Neural cell (in vitro differentiated cells): ENCODE data around the gene ADSS2. TPM values are rescaled to one million over a fixed set of nuclear protein-coding genes. Genes with fewer than 3 reads are reported as not detected.

Source experiments
- H2AFZ ChIP-seq: fragments of 200-600, 300-800 bp; sonication (generic), shearing (Covaris generic); 2 replicates; pipeline ENCODE4 v1.6.0; 2014; ENCODE audit warnings: low read depth, mild to moderate bottlenecking, antibody characterized with exemption, low read length, moderate library complexity
- H3F3A ChIP-seq: fragments of 200-600 bp; shearing (Covaris generic); 2 replicates; pipeline ENCODE4 v1.6.1; 2016; ENCODE audit warnings: mild to moderate bottlenecking, moderate library complexity, mixed read lengths, antibody characterized with exemption, low read length; ENCODE audit not compliant: insufficient read depth, poor library complexity, severe bottlenecking
- H3K27ac ChIP-seq: fragments of 200-600, 300-800 bp; sonication (generic), shearing (Covaris generic); 2 replicates; pipeline ENCODE4 v1.5.1; 2014; ENCODE audit warnings: mild to moderate bottlenecking, low read length, moderate library complexity
- H3K27me3 ChIP-seq: fragments of 300-800, 200-600 bp; sonication (generic), shearing (Covaris generic); 2 replicates; pipeline ENCODE4 v1.6.0; 2014; ENCODE audit warnings: mild to moderate bottlenecking, low read depth, low read length, moderate library complexity; ENCODE audit not compliant: insufficient read depth
- H3K36me3 ChIP-seq: fragments of 300-800, 200-600 bp; sonication (generic), shearing (Covaris generic); 2 replicates; pipeline ENCODE4 v1.5.1; 2014; ENCODE audit warnings: mild to moderate bottlenecking, antibody characterized with exemption, low read length, moderate library complexity; ENCODE audit not compliant: insufficient read depth
- H3K4me2 ChIP-seq: fragments of 300-800, 200-600 bp; sonication (generic), shearing (Covaris generic); 2 replicates; pipeline ENCODE4 v1.6.0; 2014; ENCODE audit warnings: mild to moderate bottlenecking, low read length
- H3K4me3 ChIP-seq: fragments of 300-800, 200-600 bp; sonication (generic), shearing (Covaris generic); 2 replicates; pipeline ENCODE4 v1.5.1; 2014; ENCODE audit warnings: mild to moderate bottlenecking, low read length, moderate library complexity
- H3K79me2 ChIP-seq: fragments of 200-600 bp; shearing (Covaris generic); replicated peaks from 2 replicates; pipeline ENCODE4 v1.6.0; 2014; ENCODE audit warnings: mild to moderate bottlenecking, low read length, moderate library complexity; ENCODE audit not compliant: insufficient read depth
- H3K9ac ChIP-seq: fragments of 300-800, 200-600 bp; sonication (generic), shearing (Covaris generic); 2 replicates; pipeline ENCODE4 v1.6.1; 2016; ENCODE audit warnings: mild to moderate bottlenecking, low read length, mixed read lengths
- H3K9me2 ChIP-seq: fragments of 200-600 bp; shearing (Covaris generic); 2 replicates; pipeline ENCODE4 v1.6.1; 2016; ENCODE audit warnings: mild to moderate bottlenecking, low read length, mixed read lengths; ENCODE audit not compliant: insufficient read depth
- H3K9me3 ChIP-seq: fragments of 200-600, 300-800 bp; sonication (generic), shearing (Covaris generic); 2 replicates; pipeline ENCODE4 v1.6.1; 2016; ENCODE audit warnings: mild to moderate bottlenecking, mixed run types, low read length, moderate library complexity, mixed read lengths
- H4K20me1 ChIP-seq: fragments of 200-600 bp; shearing (Covaris generic); 2 replicates; pipeline ENCODE4 v1.6.1; 2016; ENCODE audit warnings: mild to moderate bottlenecking, mixed run types; ENCODE audit not compliant: insufficient read depth
- EP300 ChIP-seq: fragments of 450-650 bp; conservative IDR thresholded peaks from 2 replicates; pipeline ENCODE4 v1.6.1; 2014; ENCODE audit warnings: antibody characterized with exemption, mild to moderate bottlenecking, moderate library complexity; ENCODE audit not compliant: poor library complexity, severe bottlenecking
- EZH2 ChIP-seq: fragments of 200-600, 300-800 bp; shearing (Covaris generic), sonication (generic); IDR thresholded peaks from 2 replicates; pipeline ENCODE4 v1.6.1; 2014; ENCODE audit warnings: antibody characterized with exemption, low read length, borderline replicate concordance, mild to moderate bottlenecking; ENCODE audit not compliant: insufficient read depth, poor library complexity, severe bottlenecking
- MXI1 ChIP-seq: fragments of 450-650 bp; conservative IDR thresholded peaks from 2 replicates; pipeline ENCODE4 v1.6.1; 2014; ENCODE audit warnings: antibody characterized with exemption, mild to moderate bottlenecking; ENCODE audit not compliant: poor library complexity, severe bottlenecking
- POLR2AphosphoS5 ChIP-seq: IDR thresholded peaks from 2 replicates; pipeline ENCODE4 v1.6.1; 2012
- RAD21 ChIP-seq: fragments of 450-650 bp; conservative IDR thresholded peaks from 2 replicates; pipeline ENCODE4 v1.6.1; 2014; ENCODE audit warnings: antibody characterized with exemption, mild to moderate bottlenecking, moderate library complexity
- SMC3 ChIP-seq: fragments of 450-650 bp; conservative IDR thresholded peaks from 2 replicates; pipeline ENCODE4 v1.6.1; 2014; ENCODE audit warnings: antibody characterized with exemption, mild to moderate bottlenecking, moderate library complexity; ENCODE audit not compliant: poor library complexity
- TAF1 ChIP-seq: IDR thresholded peaks from 2 replicates; pipeline ENCODE4 v1.6.1; 2012; ENCODE audit warnings: low read depth
- polyA plus RNA-seq: library from polyadenylated mRNA; depleted of rRNA; stranded (reverse); fragments of >200 nt; gene quantifications from 2 replicates; pipeline ENCODE4 v1.2.3, GENCODE V29; 2014
- TF ChIP-seq, protein P1 (sequence below): IDR thresholded peaks from 2 replicates; pipeline ENCODE4 v1.6.1; 2012; ENCODE audit warnings: borderline replicate concordance
- TF ChIP-seq, protein P2 (sequence below): fragments of 450-650 bp; IDR thresholded peaks from 2 replicates; pipeline ENCODE4 v1.5.1; 2014; ENCODE audit warnings: antibody characterized with exemption, mild to moderate bottlenecking, moderate library complexity; ENCODE audit not compliant: poor library complexity, severe bottlenecking

ADSS2 gene
- polyA plus RNA-seq, 1 donor from 2014 or later = 86.1 TPM

DNA sequence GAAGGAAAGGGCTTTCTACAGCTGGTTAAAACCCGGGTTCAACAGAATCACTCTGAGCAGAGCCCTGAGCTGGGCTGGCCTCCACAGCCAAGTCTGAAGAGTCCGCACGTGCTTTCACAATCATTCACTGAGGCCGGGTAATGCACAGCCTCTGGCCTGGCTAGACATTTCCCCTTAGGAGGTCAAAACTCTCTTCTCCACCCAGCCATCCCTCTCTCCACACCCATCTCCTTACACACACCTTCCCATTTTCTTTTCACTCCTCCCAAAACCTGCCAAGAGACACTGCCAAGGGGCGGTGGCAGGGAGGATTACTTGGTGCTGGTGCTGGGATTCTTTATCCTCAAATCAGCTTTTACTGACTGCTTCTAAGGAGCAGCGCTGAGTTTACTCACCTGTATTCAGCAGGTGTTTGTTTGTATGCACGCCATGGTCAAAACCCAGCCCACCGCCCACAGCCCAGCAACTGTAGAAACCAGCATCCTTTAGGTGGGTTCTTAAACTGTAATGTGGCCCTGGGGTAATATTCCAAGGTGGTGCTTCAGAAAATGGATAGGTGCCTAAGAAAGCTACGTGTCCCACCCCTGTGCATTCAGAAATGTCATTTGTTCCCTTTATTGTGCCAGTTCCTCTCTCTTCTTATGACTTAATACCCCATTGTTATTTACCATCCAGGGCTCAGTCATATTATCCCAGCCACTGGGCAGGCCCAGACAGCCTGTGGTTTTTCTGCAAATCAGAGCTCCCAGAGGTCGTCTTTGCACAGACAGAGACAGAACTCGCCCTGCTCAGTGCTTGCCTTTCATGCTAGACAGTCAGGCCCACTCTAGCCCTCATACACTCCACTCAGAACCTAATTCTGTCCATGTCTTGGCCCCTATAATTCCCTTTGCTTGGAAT is 80.2 kb downstream of the ADSS2 start:
- TF ChIP-seq, protein P1, sequence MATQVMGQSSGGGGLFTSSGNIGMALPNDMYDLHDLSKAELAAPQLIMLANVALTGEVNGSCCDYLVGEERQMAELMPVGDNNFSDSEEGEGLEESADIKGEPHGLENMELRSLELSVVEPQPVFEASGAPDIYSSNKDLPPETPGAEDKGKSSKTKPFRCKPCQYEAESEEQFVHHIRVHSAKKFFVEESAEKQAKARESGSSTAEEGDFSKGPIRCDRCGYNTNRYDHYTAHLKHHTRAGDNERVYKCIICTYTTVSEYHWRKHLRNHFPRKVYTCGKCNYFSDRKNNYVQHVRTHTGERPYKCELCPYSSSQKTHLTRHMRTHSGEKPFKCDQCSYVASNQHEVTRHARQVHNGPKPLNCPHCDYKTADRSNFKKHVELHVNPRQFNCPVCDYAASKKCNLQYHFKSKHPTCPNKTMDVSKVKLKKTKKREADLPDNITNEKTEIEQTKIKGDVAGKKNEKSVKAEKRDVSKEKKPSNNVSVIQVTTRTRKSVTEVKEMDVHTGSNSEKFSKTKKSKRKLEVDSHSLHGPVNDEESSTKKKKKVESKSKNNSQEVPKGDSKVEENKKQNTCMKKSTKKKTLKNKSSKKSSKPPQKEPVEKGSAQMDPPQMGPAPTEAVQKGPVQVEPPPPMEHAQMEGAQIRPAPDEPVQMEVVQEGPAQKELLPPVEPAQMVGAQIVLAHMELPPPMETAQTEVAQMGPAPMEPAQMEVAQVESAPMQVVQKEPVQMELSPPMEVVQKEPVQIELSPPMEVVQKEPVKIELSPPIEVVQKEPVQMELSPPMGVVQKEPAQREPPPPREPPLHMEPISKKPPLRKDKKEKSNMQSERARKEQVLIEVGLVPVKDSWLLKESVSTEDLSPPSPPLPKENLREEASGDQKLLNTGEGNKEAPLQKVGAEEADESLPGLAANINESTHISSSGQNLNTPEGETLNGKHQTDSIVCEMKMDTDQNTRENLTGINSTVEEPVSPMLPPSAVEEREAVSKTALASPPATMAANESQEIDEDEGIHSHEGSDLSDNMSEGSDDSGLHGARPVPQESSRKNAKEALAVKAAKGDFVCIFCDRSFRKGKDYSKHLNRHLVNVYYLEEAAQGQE = no peak
- TF ChIP-seq EZH2 (no peak), POLR2AphosphoS5 (no peak), RAD21 (no peak), EP300 (no peak)
- TF ChIP-seq, protein P2, sequence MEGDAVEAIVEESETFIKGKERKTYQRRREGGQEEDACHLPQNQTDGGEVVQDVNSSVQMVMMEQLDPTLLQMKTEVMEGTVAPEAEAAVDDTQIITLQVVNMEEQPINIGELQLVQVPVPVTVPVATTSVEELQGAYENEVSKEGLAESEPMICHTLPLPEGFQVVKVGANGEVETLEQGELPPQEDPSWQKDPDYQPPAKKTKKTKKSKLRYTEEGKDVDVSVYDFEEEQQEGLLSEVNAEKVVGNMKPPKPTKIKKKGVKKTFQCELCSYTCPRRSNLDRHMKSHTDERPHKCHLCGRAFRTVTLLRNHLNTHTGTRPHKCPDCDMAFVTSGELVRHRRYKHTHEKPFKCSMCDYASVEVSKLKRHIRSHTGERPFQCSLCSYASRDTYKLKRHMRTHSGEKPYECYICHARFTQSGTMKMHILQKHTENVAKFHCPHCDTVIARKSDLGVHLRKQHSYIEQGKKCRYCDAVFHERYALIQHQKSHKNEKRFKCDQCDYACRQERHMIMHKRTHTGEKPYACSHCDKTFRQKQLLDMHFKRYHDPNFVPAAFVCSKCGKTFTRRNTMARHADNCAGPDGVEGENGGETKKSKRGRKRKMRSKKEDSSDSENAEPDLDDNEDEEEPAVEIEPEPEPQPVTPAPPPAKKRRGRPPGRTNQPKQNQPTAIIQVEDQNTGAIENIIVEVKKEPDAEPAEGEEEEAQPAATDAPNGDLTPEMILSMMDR = no peak
- Histone ChIP-seq H3F3A (no peaks in the 10 kb centered on the region), H3K27me3 (no peaks in the 10 kb centered on the region), H3K79me2 (no peaks in the 10 kb centered on the region), H3K9me2 (no peaks in the 10 kb centered on the region), H3K4me2 (no peak overlapping the region), H3K4me3 (no peak overlapping the region), H3K9ac (no peak overlapping the region), H3K27ac (no peak overlapping the region), H3K9me3 (no peaks in the 10 kb centered on the region), H3K36me3 (no peaks in the 10 kb centered on the region), H4K20me1 (no peaks in the 10 kb centered on the region), H2AFZ (no peak overlapping the region)

DNA sequence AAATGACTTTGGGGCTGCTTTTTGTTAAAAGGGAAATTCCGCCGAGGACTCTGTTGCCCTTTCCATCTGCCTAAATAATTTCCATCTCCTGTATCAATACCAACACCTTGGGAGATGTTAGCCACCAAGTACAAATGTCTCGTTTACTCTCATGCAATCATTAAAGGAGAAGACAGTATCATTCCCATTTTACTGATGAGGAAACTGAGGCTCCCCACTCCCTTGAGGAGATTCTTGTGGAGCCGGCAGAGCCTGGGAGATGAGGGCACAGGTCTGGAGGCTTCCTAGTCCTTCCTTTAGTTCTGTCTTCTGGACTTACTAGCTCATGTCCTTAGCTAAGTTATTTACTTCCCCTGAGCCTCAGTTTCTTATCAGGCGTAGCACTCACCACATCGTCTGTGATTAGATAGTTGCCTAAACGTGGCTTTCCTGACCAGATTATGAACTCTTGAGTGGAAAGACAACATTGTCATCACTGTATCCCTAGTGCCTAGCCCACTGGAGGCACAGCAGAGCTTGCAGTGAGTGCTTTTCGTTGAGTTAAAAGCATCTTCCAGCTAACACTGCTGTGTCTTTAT is 81.6 kb downstream of the ADSS2 start:
- Histone ChIP-seq H2AFZ (no peak overlapping the region), H3F3A (no peaks in the 10 kb centered on the region), H3K27me3 (no peaks in the 10 kb centered on the region), H3K9me3 (no peaks in the 10 kb centered on the region), H3K4me2 (no peak overlapping the region), H3K27ac (no peak overlapping the region), H3K79me2 (no peaks in the 10 kb centered on the region), H3K36me3 (no peaks in the 10 kb centered on the region), H3K9ac (no peak overlapping the region), H4K20me1 (no peaks in the 10 kb centered on the region), H3K4me3 (no peak overlapping the region), H3K9me2 (no peaks in the 10 kb centered on the region)
- TF ChIP-seq SMC3 = no peak
- TF ChIP-seq POLR2AphosphoS5 = no peak
- TF ChIP-seq RAD21 = no peak
- TF ChIP-seq, protein P1 = no peak
- TF ChIP-seq EP300 = no peak
- TF ChIP-seq TAF1 = no peak
- TF ChIP-seq, protein P2 = no peak
- no peak for TF ChIP-seq EZH2
- TF ChIP-seq MXI1 = no peak
